GM12874 (cell line): ENCODE results near the gene PRMT9.

Experiments used
- TF ChIP-seq, protein P1 (sequence below): IDR thresholded peaks from 2 replicates; pipeline ENCODE4 v1.5.1; 2011; ENCODE audit warnings: low read depth, mild to moderate bottlenecking, control low read depth, low read length, moderate library complexity; ENCODE audit not compliant: insufficient read depth

Gene PRMT9

DNA sequence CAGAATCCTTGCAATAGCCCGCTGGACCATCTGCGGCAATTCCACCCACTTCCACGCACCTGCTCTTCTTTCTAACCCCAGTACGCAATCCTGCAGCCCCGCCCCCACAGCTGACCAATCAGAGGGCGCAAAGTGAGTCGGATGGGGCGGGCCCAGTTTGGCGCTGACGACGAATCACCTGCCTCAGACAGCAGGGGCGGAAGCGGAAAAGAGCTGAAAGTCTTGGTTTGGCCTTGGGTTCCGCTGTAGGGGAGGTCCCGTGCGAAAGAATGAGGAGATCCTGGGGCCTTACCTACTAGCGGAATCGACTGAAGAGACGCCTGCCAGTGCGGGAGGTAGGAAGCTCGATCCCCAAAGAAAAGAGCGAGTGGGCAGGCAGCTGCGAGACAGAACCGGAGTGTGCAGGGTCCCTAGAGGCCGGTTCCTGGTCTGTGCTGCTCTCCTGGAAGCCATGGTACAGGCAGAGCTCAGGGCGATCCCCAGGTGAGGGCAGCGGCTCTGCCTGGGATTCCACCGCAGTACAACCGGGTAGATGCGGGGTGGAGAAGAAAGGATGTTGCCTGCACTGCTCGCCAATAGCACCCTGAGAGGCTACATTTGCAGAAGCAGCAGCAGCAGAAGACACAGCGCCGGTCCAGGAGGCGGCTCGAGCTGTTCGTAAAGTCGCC, 66.7 kb downstream of the PRMT9 start, which contains the start of gene TMEM184C:
Gene TMEM184C (plus strand): TSS at position 225 of the 668 bp plus-strand sequence. CDS start 560 bp downstream, outside the sequence.
- TF ChIP-seq, protein P1, sequence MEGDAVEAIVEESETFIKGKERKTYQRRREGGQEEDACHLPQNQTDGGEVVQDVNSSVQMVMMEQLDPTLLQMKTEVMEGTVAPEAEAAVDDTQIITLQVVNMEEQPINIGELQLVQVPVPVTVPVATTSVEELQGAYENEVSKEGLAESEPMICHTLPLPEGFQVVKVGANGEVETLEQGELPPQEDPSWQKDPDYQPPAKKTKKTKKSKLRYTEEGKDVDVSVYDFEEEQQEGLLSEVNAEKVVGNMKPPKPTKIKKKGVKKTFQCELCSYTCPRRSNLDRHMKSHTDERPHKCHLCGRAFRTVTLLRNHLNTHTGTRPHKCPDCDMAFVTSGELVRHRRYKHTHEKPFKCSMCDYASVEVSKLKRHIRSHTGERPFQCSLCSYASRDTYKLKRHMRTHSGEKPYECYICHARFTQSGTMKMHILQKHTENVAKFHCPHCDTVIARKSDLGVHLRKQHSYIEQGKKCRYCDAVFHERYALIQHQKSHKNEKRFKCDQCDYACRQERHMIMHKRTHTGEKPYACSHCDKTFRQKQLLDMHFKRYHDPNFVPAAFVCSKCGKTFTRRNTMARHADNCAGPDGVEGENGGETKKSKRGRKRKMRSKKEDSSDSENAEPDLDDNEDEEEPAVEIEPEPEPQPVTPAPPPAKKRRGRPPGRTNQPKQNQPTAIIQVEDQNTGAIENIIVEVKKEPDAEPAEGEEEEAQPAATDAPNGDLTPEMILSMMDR = no peak

DNA sequence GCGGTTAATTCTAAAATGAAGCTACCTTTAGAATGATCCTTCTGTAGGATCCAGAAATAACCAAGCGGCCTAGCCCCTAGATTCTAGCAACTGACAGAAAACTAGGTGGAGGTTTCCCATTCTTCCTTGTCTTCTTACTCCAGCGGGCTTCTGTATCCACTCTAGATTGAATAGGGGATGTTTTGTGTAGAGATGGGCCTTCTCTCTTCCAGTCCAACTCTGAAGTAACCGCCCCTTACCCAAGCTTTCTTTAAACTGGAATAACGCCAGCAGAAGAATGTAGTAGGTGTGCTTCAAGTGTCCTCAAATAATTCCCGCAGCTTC, 67.2 kb downstream of the PRMT9 start:
- TF ChIP-seq, protein P1 = no peak

DNA sequence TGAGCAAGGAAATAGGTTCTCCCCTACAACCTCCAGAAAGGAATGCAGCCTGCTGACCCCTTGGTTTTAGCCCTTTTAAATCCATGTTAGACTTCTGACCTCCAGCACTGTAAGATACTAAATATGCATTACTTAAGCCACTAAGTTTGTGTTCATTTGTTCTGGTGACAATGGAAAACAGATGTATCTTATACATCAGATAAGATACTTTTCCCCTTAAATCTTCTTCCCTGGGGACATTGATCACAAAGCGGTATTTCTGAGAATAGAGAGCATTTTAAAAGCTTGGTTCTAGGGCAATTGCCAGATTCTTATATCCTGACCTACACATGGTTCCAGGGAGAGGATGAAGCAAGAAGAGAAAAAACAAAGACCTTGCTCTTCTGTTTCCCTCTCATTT, 73.3 kb downstream of the PRMT9 start:
- TF ChIP-seq, protein P1 = no peak

DNA sequence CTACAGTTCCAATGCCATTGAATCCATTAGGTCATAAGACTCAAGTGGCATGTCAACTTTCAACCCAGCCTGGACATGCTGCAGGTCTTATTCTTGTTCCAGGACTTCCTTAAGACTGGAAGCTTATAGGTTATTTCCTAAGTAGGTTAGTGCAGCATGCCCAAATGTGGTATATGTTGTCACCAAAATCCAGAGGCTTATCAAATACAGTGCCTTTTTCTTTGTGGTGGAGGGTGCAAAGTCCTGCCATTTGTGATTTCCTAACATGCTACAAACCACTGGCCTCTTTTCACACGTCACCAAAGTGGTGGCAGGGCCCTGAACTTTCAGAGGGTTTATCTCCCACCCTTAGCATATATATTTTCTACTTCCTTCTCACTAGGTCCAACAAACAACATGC, 76.5 kb downstream of the PRMT9 start:
- TF ChIP-seq, protein P1 = no peak

DNA sequence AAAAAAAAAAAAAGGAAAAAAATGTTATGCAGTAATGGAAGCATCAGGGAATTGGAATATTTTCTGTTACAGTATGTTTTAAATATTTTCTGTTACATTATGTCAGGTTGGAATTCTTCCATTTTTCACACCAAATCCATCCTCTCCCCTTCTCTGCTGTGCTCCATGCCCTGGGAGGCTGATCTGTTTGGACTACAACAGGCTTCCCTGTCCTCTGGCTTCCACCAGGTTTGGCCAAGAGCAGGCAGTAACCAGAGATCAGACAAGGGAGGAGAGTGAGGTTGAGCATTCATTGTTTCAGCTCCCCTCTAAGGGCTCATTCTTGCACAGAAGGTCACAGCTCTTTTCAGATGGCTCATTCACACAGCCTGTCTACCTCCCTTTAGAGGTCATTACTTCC, 78.5 kb downstream of the PRMT9 start:
- TF ChIP-seq, protein P1 = no peak

DNA sequence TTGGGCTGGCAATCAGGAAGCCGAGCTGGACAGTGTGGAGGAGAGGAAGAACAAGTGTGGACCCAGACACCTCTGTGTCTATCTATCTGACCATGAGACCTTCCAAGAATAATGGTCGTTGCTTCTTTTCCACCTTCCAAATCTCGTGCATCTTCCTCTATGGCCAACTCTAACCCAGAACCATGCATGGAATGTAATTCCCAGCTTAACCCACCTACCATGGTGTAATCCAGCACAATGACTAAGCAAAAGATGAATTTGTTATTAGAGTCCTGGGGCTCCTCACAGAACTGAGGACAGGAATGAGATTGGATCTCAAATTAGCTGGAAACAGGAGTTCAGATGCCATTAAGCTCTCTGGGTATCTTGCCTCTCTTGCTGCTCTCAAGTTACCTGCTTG, 84.2 kb downstream of the PRMT9 start:
- TF ChIP-seq, protein P1 = no peak

DNA sequence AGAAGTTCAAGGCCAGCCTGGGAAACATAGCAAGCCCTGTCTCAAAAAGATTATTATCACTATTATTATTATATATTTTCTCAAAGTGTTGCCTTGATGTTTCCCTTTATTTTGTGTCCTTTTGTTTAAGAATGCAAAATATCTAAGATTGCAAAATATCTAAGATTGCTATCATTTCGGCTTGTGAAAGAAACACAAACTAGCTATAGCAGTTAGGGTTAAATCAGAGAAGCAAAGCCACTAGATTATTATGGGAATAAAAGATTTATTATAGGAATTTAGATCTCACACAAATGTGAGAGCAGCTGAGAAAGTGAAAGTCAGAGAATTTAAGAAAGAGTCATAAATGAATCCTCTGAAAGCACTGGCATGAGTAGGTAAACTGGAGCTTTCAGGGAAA, 84.8 kb downstream of the PRMT9 start:
- TF ChIP-seq, protein P1 = no peak
